Measurements from ENCODE around the gene SETDB1. TPM values are rescaled to one million over a fixed set of nuclear protein-coding genes. Genes with fewer than 3 reads are reported as not detected.
A peak's percentile ranks its signal among the peaks of the same experiment; 100 is the strongest.

Gene SETDB1
- total RNA-seq, 2 experiments from 2014 or later = 49.5 to 51.5 TPM

GRCh38 chr1:151000408-151000807, 74.2 kb downstream of the SETDB1 start:
- peaks cover 35% of the 10 kb centered on the region for H3K4me1 Mint-ChIP-seq
- POLR2A ChIA-PET = interaction anchor here (1.2 to 1.9 kb wide), 4 partner anchors 12 to 41 kb away, joined by 3 to 6 read pairs (median 4); no protein-coding TSS in a partner anchor

DNA sequence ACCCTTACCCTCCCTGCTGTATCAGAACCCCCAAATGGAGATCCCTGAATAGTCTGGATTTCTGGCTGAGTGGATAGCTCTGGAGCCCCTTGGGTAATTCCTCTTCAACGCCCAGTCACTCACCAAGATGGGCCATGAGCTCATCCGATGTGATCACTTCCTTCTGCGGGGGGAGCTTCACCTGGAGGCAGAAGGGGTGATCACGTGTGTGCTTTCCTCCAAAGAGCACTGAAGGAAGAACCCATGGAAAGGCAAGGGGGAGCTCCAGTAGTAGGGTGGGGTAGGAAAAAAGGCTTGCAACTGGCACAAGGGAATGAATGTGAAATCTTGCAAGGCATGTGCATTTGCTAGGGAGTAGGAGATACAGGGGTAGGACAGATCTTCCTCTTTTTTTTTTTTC, 75.4 kb downstream of the SETDB1 start:
- H3K4me3 Mint-ChIP-seq = no peak overlapping the region
- H3K27ac Mint-ChIP-seq = no peak overlapping the region
- CTCF ChIA-PET = interaction anchor here (0.9 to 1.3 kb wide), 3 partner anchors 23 to 54 kb away, joined by 3 read pairs; no protein-coding TSS in a partner anchor

More at GRCh38 chr1:151000408-151000807, 74.2 kb downstream of the SETDB1 start:
- H3K27ac Mint-ChIP-seq = no peak overlapping the region
- no peaks in the 10 kb centered on the region for H3K27me3 Mint-ChIP-seq
- no peaks in the 10 kb centered on the region for H3K9me3 Mint-ChIP-seq
- CTCF ChIA-PET = interaction anchor here (0.6 to 7.7 kb wide), 4 partner anchors 19 to 155 kb away, joined by 3 to 94 read pairs (median 4); partner anchors contain the start of gene ANXA9
- H3K36me3 Mint-ChIP-seq (ENCODE audit: low read depth) = peaks cover 34% of the 10 kb centered on the region
- DNase-seq = no peak
- H3K4me3 Mint-ChIP-seq = no peak overlapping the region

GRCh38 chr1:151002051-151002450, 75.9 kb downstream of the SETDB1 start:
- no peak overlapping the region for H3K27ac Mint-ChIP-seq
- no peaks in the 10 kb centered on the region for H3K27me3 Mint-ChIP-seq
- H3K9me3 Mint-ChIP-seq = no peaks in the 10 kb centered on the region
- no peak overlapping the region for H3K4me3 Mint-ChIP-seq
- DNase-seq = no peak
- POLR2A ChIA-PET = interaction anchor here (1.4 to 1.9 kb wide), 3 partner anchors 28 to 279 kb away, joined by 4 to 6 read pairs (median 5); partner anchors contain the start of gene TNFAIP8L2
- H3K4me1 Mint-ChIP-seq = peaks cover 47% of the 10 kb centered on the region
- peaks cover 32% of the 10 kb centered on the region for H3K36me3 Mint-ChIP-seq (ENCODE audit: low read depth)
- CTCF ChIA-PET = interaction anchor here (0.6 to 0.9 kb wide), 2 partner anchors 54 to 69 kb away, joined by 3 read pairs; no protein-coding TSS in a partner anchor

More for the DNA sequence above, 75.4 kb downstream of the SETDB1 start:
- H3K36me3 Mint-ChIP-seq (ENCODE audit: low read depth) = peaks cover 34% of the 10 kb centered on the region
- no peaks in the 10 kb centered on the region for H3K27me3 Mint-ChIP-seq
- peaks cover 43% of the 10 kb centered on the region for H3K4me1 Mint-ChIP-seq
- POLR2A ChIA-PET = interaction anchor here (1.2 to 1.9 kb wide), 3 partner anchors 13 to 155 kb away, joined by 4 to 6 read pairs (median 5); partner anchors contain the start of gene TNFAIP8L2
- H3K9me3 Mint-ChIP-seq = no peaks in the 10 kb centered on the region
- DNase-seq = no peak

- no peak for DNase-seq
- peaks cover 53% of the 10 kb centered on the region for H3K4me1 Mint-ChIP-seq
- peak overlapping the region; percentile 29 for H3K4me3 Mint-ChIP-seq
- ChIA-PET POLR2A (interaction anchor here (1.0 to 1.4 kb wide), 3 partner anchors 54 to 279 kb away, joined by 3 to 5 read pairs (median 4); partner anchors contain the start of gene TNFAIP8L2), CTCF (interaction anchor here (0.6 to 0.9 kb wide), 3 partner anchors 53 to 442 kb away, joined by 3 read pairs; no protein-coding TSS in a partner anchor)
- peaks cover 29% of the 10 kb centered on the region for H3K36me3 Mint-ChIP-seq (ENCODE audit: low read depth)
- H3K27ac Mint-ChIP-seq = peak overlapping the region; percentile 51
- no peaks in the 10 kb centered on the region for H3K27me3 Mint-ChIP-seq
- no peaks in the 10 kb centered on the region for H3K9me3 Mint-ChIP-seq
Observed at GRCh38 chr1:151002611-151003010, 76.4 kb downstream of the SETDB1 start.

- DNase-seq = no peak
- Mint-ChIP-seq H3K36me3 (ENCODE audit: low read depth) (peaks cover 29% of the 10 kb centered on the region), H3K27me3 (no peaks in the 10 kb centered on the region), H3K9me3 (no peaks in the 10 kb centered on the region), H3K4me3 (peak overlapping the region; percentile 29), H3K4me1 (peaks cover 59% of the 10 kb centered on the region), H3K27ac (peak overlapping the region; percentile 51)
- CTCF ChIA-PET = interaction anchor here (0.8 to 1.6 kb wide), 4 partner anchors 21 to 442 kb away, joined by 3 read pairs; partner anchors contain the start of gene C1orf56
- POLR2A ChIA-PET = interaction anchor here (0.9 to 1.4 kb wide), 4 partner anchors 53 to 278 kb away, joined by 3 to 5 read pairs (median 4); partner anchors contain the start of genes GABPB2 and TNFAIP8L2
Observed at GRCh38 chr1:151003180-151003579, 77.0 kb downstream of the SETDB1 start.

- no peaks in the 10 kb centered on the region for H3K27me3 Mint-ChIP-seq
- ChIA-PET POLR2A (interaction anchor here (0.6 to 3.4 kb wide), 24 partner anchors 9 to 737 kb away, joined by 3 to 35 read pairs (median 5); partner anchors contain the start of genes CDC42SE1, CERS2, ENSA and LYSMD1), CTCF (interaction anchor here (0.5 to 3.0 kb wide), 19 partner anchors 9 to 444 kb away, joined by 3 to 56 read pairs (median 3); partner anchors contain the start of gene ANXA9)
- DNase-seq = no peak
- H3K27ac Mint-ChIP-seq = peak overlapping the region; percentile 83
- no peaks in the 10 kb centered on the region for H3K9me3 Mint-ChIP-seq
- peaks cover 77% of the 10 kb centered on the region for H3K4me1 Mint-ChIP-seq
- H3K36me3 Mint-ChIP-seq (ENCODE audit: low read depth) = peaks cover 19% of the 10 kb centered on the region
- H3K4me3 Mint-ChIP-seq = peak overlapping the region; percentile 93
Observed at GRCh38 chr1:151005729-151006319, 79.7 kb downstream of the SETDB1 start.

DNA sequence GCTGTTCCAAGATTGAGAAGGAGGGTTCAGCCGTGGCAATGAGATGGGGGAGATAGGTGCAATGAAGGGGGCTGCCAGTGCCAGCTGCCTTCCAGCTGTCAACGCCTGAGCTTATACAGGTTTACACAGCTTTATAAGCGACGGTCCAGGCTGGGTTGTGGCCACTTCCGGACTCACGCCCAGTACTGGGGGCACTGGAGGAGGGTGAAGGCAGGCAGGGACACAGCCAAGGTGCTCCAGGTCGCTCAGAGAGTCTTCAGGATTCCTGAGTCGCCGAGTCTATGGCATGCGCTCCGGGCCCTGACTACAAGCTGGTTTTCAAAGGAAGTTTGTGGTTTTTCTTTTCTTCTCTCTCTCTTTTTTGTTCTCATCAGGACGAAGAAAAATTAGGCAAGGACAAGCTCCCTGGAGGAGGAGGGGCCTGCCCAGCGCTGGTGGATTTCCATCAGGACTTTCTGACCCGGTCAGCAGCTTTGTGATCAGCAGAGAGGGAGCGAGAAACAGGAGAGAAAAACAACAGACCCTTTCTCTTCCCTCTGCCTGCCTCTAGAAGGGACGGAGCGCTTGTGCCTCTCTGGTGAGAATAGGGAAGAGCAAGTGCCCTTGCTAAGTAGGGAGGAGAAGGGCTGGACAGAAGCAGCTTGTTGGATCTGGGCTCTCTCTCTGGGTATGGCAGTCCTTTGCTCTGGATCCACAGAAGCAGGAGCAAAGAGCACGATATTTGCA, 80.3 kb downstream of the SETDB1 start, which contains the start of gene MINDY1:
MINDY1 (minus strand) TSS at position 576 of the 726 bp plus-strand sequence. CDS start 4,285 bp downstream, outside the sequence.
- Mint-ChIP-seq H3K36me3 (ENCODE audit: low read depth) (peaks cover 14% of the 10 kb centered on the region), H3K27me3 (no peaks in the 10 kb centered on the region), H3K4me3 (peak within 1 kb of the TSS; percentile 93), H3K4me1 (peaks cover 83% of the 10 kb centered on the region), H3K27ac (peak within 1 kb of the TSS; percentile 83), H3K9me3 (no peaks in the 10 kb centered on the region)
- ChIA-PET CTCF (interaction anchor here (0.7 to 3.0 kb wide), 18 partner anchors 10 to 334 kb away, joined by 3 to 56 read pairs (median 4); partner anchors contain the start of genes ANXA9 and GABPB2), POLR2A (interaction anchor here (0.8 to 3.4 kb wide), 28 partner anchors 10 to 737 kb away, joined by 3 to 35 read pairs (median 5); partner anchors contain the start of genes C1orf56, CDC42SE1, CERS2 and ENSA)
- DNase-seq = peak; percentile 46

DNA sequence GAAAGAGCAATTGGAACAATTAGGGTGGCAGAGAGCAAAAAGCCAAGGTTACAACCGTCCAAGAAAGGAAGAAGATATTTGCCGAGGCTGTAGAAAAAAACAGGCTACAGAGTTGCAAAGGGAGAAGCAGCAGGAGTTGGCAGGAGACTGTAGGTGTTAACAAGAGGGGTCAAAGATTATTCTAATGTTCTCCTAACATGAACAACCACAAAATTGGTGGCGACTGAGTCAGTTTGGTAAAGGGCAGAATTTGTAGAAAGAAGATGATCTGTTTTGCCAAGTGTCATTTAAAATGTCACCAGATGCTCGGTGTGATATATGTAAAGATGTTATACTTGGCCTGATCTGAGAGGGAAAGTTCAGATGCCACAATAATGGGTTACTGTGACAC, 81.7 kb downstream of the SETDB1 start:
- no peaks in the 10 kb centered on the region for H3K9me3 Mint-ChIP-seq
- peak overlapping the region; percentile 93 for H3K4me3 Mint-ChIP-seq
- no peak for DNase-seq
- peaks cover 79% of the 10 kb centered on the region for H3K4me1 Mint-ChIP-seq
- CTCF ChIA-PET = interaction anchor here (1.9 kb wide), 1 partner anchor 17 kb away, joined by 6 read pairs; no protein-coding TSS in a partner anchor
- peaks cover 3% of the 10 kb centered on the region for H3K36me3 Mint-ChIP-seq (ENCODE audit: low read depth)
- peak overlapping the region; percentile 83 for H3K27ac Mint-ChIP-seq
- POLR2A ChIA-PET = interaction anchor here (1.0 to 3.4 kb wide), 7 partner anchors 11 to 442 kb away, joined by 3 to 35 read pairs (median 7); partner anchors contain the start of genes C1orf56, CDC42SE1, CERS2 and MLLT11
- H3K27me3 Mint-ChIP-seq = no peaks in the 10 kb centered on the region

DNA sequence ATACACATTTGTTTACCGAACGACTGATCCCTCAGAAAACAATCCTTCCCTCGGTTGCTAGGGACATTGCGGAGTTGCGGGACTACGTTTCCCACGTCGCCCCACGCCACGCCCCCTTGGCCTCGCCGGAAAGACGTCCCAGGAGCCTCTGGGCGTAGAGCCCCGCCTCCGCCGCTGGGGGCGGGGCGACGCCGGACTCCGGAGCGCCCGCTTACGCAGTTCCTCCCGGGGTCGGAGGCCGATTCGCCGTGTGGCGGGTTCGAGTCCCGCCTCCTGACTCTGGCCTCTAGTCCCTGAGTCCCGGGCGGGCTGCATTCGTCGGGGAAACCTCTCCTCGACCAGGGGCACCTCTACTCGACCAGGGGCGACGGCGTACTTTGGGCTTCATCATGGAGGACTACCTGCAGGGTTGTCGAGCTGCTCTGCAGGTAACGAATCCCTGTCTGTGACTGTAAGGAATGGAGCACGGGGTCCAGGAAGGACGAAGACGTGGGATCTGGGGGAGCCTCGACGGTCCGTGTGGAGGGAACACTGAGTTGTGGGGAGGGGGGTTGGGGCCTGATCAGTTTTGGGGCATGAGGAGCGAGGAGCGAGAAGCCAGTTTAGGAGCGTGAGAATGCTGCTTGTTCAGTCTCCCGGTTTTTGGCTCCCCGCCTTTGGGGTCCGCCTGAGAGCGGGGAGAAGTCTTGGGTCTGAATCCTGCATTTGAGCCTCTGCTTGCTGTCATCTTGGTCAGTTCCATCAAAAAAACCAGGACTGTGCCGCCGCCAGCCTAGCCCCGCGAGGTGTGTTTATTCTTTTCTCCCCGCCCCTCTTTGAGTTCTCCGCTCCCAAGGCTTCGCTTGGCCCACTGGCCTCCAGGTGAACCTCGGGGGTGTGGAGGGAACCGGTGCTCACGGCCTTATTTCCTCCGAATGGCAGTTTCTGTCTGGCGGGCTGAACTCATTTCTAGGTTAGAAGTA, 82.4 kb downstream of the SETDB1 start, which contains the start of gene PRUNE1:
PRUNE1 (plus strand) TSS at position 206 of the 962 bp plus-strand sequence; CDS start at position 390, 184 bp downstream.
- POLR2A ChIA-PET = interaction anchor here (1.0 to 1.9 kb wide), 4 partner anchors 16 to 148 kb away, joined by 3 to 7 read pairs (median 6); partner anchors contain the start of genes GABPB2 and TNFAIP8L2
- H3K4me1 Mint-ChIP-seq = peaks cover 73% of the 10 kb centered on the region
- CTCF ChIA-PET = interaction anchor here (1.9 to 2.0 kb wide), 2 partner anchors 12 to 16 kb away, joined by 5 to 6 read pairs; no protein-coding TSS in a partner anchor

DNA sequence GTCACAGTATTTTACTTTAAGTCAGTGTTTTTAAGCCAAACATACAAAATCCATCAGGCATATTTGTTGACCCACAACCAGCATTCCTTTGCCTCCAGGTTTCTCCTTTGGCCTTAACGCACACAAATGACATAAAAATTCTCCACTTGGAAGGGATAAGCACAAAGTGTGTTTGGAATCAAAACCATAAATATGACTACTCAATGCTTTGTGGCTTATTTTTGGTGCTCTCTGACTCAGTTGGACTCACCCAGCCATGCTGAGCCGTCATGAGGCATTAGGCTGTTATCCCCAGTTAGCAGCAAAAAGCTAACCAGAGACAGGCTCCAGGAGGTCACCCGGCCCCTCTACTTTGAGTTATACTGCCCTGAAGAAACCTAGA, 83.0 kb downstream of the SETDB1 start:
- CTCF ChIA-PET = interaction anchor here (1.9 to 2.0 kb wide), 2 partner anchors 13 to 15 kb away, joined by 5 to 6 read pairs; no protein-coding TSS in a partner anchor

More for the DNA sequence above, 82.4 kb downstream of the SETDB1 start, which contains the start of gene PRUNE1:
- H3K9me3 Mint-ChIP-seq = no peaks in the 10 kb centered on the region
- no peaks in the 10 kb centered on the region for H3K27me3 Mint-ChIP-seq
- H3K4me3 Mint-ChIP-seq = peak within 1 kb of the TSS; percentile 93
- H3K36me3 Mint-ChIP-seq (ENCODE audit: low read depth) = peaks cover 3% of the 10 kb centered on the region
- H3K27ac Mint-ChIP-seq = peak within 1 kb of the TSS; percentile 83
- peak; percentile 96 for DNase-seq

More for the DNA sequence above, 83.0 kb downstream of the SETDB1 start:
- peaks cover 66% of the 10 kb centered on the region for H3K4me1 Mint-ChIP-seq
- peak overlapping the region; percentile 83 for H3K27ac Mint-ChIP-seq
- H3K27me3 Mint-ChIP-seq = no peaks in the 10 kb centered on the region
- POLR2A ChIA-PET = interaction anchor here (0.7 to 1.9 kb wide), 4 partner anchors 15 to 61 kb away, joined by 3 to 7 read pairs (median 6); partner anchors contain the start of genes C1orf56 and GABPB2
- H3K36me3 Mint-ChIP-seq (ENCODE audit: low read depth) = peaks cover 3% of the 10 kb centered on the region
- peak overlapping the region; percentile 93 for H3K4me3 Mint-ChIP-seq
- H3K9me3 Mint-ChIP-seq = no peaks in the 10 kb centered on the region
- DNase-seq = no peak

Measured in activated CD4-positive, alpha-beta memory T cell treated with anti-CD3 and anti-CD28 coated beads, Interleukin-2, amount 10 ng/mL, durations not matched to agents 7 days and 5 days (primary cell).